Measurements from ENCODE around the gene TTC28. TPM values are rescaled to one million over a fixed set of nuclear protein-coding genes. Genes with fewer than 3 reads are reported as not detected.

The TTC28 gene
- total and polyA plus RNA-seq, 10 of the 15 experiments (the other 5 are each of a cell fraction or from before 2014, with no cell fraction given) = 0.15 to 8.4 (median 1.4) TPM

- TF ChIP-seq MTA3 (IDR thresholded peaks at IDR 0.05; ENCODE audit: borderline replicate concordance, low read length) = no peak
- TF ChIP-seq, protein P1, sequence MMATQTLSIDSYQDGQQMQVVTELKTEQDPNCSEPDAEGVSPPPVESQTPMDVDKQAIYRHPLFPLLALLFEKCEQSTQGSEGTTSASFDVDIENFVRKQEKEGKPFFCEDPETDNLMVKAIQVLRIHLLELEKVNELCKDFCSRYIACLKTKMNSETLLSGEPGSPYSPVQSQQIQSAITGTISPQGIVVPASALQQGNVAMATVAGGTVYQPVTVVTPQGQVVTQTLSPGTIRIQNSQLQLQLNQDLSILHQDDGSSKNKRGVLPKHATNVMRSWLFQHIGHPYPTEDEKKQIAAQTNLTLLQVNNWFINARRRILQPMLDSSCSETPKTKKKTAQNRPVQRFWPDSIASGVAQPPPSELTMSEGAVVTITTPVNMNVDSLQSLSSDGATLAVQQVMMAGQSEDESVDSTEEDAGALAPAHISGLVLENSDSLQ (IDR thresholded peaks at IDR 0.05) = no peak
- TF ChIP-seq CEBPB (IDR thresholded peaks at IDR 0.05; ENCODE audit: borderline replicate concordance in 1 of 2, low read depth in 2 of 2, low read length in 2 of 2) = no peak
- TF ChIP-seq JUNB (IDR thresholded peaks at IDR 0.05) = no peak
- TF ChIP-seq ZBTB11 (CRISPR knock-in tag; IDR thresholded peaks at IDR 0.05) = no peak
- TF ChIP-seq, protein P2, sequence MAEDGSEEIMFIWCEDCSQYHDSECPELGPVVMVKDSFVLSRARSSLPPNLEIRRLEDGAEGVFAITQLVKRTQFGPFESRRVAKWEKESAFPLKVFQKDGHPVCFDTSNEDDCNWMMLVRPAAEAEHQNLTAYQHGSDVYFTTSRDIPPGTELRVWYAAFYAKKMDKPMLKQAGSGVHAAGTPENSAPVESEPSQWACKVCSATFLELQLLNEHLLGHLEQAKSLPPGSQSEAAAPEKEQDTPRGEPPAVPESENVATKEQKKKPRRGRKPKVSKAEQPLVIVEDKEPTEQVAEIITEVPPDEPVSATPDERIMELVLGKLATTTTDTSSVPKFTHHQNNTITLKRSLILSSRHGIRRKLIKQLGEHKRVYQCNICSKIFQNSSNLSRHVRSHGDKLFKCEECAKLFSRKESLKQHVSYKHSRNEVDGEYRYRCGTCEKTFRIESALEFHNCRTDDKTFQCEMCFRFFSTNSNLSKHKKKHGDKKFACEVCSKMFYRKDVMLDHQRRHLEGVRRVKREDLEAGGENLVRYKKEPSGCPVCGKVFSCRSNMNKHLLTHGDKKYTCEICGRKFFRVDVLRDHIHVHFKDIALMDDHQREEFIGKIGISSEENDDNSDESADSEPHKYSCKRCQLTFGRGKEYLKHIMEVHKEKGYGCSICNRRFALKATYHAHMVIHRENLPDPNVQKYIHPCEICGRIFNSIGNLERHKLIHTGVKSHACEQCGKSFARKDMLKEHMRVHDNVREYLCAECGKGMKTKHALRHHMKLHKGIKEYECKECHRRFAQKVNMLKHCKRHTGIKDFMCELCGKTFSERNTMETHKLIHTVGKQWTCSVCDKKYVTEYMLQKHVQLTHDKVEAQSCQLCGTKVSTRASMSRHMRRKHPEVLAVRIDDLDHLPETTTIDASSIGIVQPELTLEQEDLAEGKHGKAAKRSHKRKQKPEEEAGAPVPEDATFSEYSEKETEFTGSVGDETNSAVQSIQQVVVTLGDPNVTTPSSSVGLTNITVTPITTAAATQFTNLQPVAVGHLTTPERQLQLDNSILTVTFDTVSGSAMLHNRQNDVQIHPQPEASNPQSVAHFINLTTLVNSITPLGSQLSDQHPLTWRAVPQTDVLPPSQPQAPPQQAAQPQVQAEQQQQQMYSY (CRISPR knock-in tag; IDR thresholded peaks at IDR 0.05) = no peak
Observed at GRCh38 chr22:28025866-28026575, 653.6 kb downstream of the TTC28 start (continued).

Data from GM12878 (cell line).